Thoracic aorta (tissue), 2 donors: ENCODE measurements around the gene ARHGAP4. TPM values are rescaled to one million over a fixed set of nuclear protein-coding genes. Genes with fewer than 3 reads are reported as not detected.

Experiments
- ATAC-seq: fragments of 150-250 bp; one replicate; pipeline ENCODE4 v1.8.0; 2017; ENCODE audit warnings: low read depth; ENCODE audit not compliant: insufficient number of reproducible peaks, low FRiP score
- DNase-seq: peaks from one replicate; pipeline ENCODE4 v3.0.0-alpha.2; 2020; ENCODE audit warnings: low spot score
- H3K27ac ChIP-seq, 2 donors: fragments of 200-600 bp; sonication (generic); 1 replicate in 1 of 2; 2 replicates in 1 of 2; pipeline ENCODE4 v1.5.1; 2016; ENCODE audit warnings: mild to moderate bottlenecking in 2 of 2, moderate library complexity in 2 of 2
- H3K27me3 ChIP-seq: fragments of 200-600 bp; sonication (generic); replicated peaks from 2 replicates; pipeline ENCODE4 v1.6.0; 2016; ENCODE audit warnings: mild to moderate bottlenecking; ENCODE audit not compliant: insufficient read depth
- H3K36me3 ChIP-seq: fragments of 200-600 bp; sonication (generic); one replicate; pipeline ENCODE4 v1.5.1; 2016
- H3K4me1 ChIP-seq, 2 donors: fragments of 200-600 bp; sonication (generic); 1 replicate in 1 of 2; 2 replicates in 1 of 2; pipeline versions ENCODE4 v1.5.1 to v1.6.0; 2016; ENCODE audit warnings: low read depth in 2 of 2, mild to moderate bottlenecking in 1 of 2; ENCODE audit not compliant: control insufficient read depth in 1 of 2
- H3K4me3 ChIP-seq: fragments of 200-600 bp; sonication (generic); 2 replicates; pipeline ENCODE4 v1.5.1; 2016; ENCODE audit warnings: mild to moderate bottlenecking
- H3K9me3 ChIP-seq: fragments of 200-600 bp; sonication (generic); 2 replicates; pipeline ENCODE4 v1.5.1; 2016
- total RNA-seq, 2 donors: library from RNA; depleted of rRNA; stranded (reverse); fragments of >200 nt; gene quantifications; one replicate each; pipeline versions ENCODE4 v1.1.0 to v1.2.3, GENCODE V29; 2016
- TF ChIP-seq, protein P1 (sequence below): fragments of 200-600 bp; sonication (generic); IDR thresholded peaks from one replicate; pipeline ENCODE4 v1.5.1; 2019; ENCODE audit warnings: antibody characterized with exemption

Gene ARHGAP4
- total RNA-seq, 2 donors from 2014 or later: 31.7 to 92.1 TPM

DNA sequence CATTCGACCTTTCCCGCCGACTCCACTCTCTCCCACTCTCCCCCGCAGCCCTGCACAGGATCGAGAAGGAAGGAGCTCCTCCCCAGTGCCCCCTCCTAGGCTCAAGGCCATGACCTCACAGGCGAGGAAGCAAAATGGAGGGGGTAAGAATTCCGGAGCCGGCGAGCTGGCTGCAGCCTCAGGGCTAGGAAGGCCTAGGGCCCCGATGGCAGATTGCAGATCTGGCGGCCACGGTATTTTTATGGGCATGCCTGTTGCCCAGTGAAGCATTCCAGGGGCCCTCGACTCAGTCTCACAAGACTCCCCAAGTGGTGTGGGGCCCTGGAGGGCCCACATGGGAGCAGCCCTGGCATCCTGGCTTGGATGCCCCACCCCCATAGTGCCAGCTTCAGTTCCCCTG is 39.1 kb downstream of the ARHGAP4 start:
- Histone ChIP-seq H3K27me3 (no peaks in the 10 kb centered on the region), H3K36me3 (no peaks in the 10 kb centered on the region), H3K27ac (no peak overlapping the region), H3K4me3 (no peak overlapping the region), H3K4me1 (peaks cover 0 to 7% of the 10 kb centered on the region in 2 donors), H3K9me3 (no peaks in the 10 kb centered on the region)
- no peak for ATAC-seq
- DNase-seq: no peak
- TF ChIP-seq, protein P1, sequence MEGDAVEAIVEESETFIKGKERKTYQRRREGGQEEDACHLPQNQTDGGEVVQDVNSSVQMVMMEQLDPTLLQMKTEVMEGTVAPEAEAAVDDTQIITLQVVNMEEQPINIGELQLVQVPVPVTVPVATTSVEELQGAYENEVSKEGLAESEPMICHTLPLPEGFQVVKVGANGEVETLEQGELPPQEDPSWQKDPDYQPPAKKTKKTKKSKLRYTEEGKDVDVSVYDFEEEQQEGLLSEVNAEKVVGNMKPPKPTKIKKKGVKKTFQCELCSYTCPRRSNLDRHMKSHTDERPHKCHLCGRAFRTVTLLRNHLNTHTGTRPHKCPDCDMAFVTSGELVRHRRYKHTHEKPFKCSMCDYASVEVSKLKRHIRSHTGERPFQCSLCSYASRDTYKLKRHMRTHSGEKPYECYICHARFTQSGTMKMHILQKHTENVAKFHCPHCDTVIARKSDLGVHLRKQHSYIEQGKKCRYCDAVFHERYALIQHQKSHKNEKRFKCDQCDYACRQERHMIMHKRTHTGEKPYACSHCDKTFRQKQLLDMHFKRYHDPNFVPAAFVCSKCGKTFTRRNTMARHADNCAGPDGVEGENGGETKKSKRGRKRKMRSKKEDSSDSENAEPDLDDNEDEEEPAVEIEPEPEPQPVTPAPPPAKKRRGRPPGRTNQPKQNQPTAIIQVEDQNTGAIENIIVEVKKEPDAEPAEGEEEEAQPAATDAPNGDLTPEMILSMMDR: no peak

DNA sequence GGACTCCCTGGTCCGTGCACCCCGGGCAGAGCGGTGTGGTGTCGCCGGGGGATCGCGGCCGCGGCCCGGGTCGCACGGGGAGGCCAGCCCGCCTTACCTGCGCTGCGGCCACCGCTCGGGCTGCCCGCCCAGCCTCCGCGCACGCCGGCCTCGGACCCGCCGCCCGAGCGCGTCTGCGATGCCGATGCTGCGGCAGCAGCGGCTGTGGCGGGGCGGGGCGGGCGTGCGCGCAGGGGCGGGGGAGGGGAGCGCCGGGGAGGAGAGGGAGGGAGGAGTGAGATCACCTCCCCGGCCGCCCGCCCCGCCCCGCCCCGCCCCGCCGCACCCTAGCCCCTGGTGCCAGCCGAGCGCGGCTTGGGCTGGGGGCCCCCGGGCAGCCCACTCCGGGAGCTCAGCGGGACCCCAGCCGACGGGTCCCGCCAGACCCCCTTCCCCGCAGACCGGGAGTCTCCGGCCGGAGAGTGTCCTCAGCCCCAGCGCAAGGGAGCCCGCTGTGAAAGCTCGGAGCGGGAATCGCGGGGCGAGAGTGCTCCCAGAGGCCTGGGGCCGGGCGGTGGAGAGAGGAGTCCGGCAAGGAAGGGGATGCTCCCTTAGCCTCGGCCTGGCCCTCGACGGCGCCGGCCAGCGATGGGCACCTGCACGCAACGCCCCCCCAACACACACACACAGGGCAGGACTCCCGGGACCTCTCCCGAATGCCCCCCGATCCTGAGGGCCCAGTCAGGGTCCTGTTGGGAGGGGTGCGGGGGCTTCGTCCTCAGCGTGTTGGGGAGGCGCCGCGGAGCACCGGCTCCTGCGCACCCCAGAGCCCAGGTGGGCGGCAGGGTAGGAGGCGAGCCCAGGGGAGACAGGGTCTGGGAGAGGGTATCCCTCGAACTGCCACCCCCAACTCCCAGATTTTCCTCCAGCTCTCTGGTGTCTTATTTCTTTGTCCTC is 39.8 kb downstream of the ARHGAP4 start, which contains the start of gene L1CAM:
TSS of gene L1CAM (minus strand) at position 206 of the 936 bp plus-strand sequence. CDS start 10,337 bp downstream, outside the sequence.
- H3K4me3 ChIP-seq: peak within 1 kb of the TSS; percentile 19
- no peaks in the 10 kb centered on the region for H3K36me3 ChIP-seq
- no peaks in the 10 kb centered on the region for H3K9me3 ChIP-seq
- H3K27ac ChIP-seq: no peak within 1 kb of the TSS
- no peak for ATAC-seq
- peaks cover 0 to 7% of the 10 kb centered on the region in 2 donors for H3K4me1 ChIP-seq
- TF ChIP-seq, protein P1: no peak
- DNase-seq: no peak
- no peaks in the 10 kb centered on the region for H3K27me3 ChIP-seq

DNA sequence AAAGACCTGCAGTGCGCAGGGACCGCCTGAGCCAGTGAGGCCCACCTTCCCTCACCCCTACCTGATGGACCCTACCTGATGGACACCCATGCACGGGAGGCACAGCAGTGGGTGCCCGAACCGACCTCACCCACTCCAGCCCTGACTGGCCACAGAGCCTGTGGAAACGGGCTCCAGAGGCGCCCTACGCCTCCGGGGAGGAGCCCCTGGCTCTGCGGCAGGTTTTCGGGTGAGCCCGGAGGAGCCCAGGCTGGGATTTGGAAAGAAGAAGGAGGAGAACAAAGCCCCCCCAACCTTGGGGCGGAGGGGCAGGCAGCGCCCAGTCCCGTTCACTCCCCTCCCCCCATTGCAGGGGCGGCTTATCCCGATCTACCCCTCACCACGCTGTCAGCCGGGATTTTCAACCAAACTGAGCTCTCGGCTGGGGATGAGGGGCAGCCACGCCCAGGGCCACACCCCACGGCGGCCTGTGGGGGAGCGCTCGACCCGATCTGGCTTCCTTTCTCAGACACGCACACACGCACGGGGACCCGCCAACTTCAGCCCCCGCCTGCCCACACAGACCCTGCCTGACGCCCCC is 40.8 kb downstream of the ARHGAP4 start:
- Histone ChIP-seq H3K27me3 (no peaks in the 10 kb centered on the region), H3K27ac (no peak overlapping the region), H3K36me3 (no peaks in the 10 kb centered on the region), H3K4me1 (peaks cover 0 to 7% of the 10 kb centered on the region in 2 donors), H3K4me3 (no peak overlapping the region), H3K9me3 (no peaks in the 10 kb centered on the region)
- ATAC-seq: no peak
- TF ChIP-seq, protein P1: no peak
- DNase-seq: no peak

DNA sequence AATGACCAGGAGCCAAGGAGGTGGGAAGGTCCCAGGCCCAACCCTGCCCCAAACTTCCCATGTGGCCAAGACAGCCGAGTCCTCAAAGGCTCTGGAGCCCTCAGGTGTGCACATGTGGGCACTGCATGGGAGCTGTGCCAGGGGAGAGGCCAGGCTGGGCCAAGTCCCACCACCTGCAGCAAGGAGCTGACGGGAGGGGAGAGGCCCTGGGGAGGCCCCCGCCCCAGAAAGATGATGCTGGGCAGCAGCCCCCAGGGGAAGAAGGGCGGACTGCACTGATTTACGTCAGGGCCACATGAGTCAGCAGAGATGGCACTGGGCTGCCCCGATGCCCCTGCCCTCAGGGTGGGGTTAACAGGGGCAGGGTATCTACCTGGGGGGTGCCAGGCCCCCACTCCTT is 41.5 kb downstream of the ARHGAP4 start:
- ATAC-seq (no peak), DNase-seq (no peak)
- Histone ChIP-seq H3K36me3 (no peaks in the 10 kb centered on the region), H3K27ac (no peak overlapping the region), H3K4me3 (no peak overlapping the region), H3K9me3 (no peaks in the 10 kb centered on the region), H3K27me3 (no peaks in the 10 kb centered on the region), H3K4me1 (peaks cover 0 to 7% of the 10 kb centered on the region in 2 donors)
- TF ChIP-seq, protein P1: no peak

DNA sequence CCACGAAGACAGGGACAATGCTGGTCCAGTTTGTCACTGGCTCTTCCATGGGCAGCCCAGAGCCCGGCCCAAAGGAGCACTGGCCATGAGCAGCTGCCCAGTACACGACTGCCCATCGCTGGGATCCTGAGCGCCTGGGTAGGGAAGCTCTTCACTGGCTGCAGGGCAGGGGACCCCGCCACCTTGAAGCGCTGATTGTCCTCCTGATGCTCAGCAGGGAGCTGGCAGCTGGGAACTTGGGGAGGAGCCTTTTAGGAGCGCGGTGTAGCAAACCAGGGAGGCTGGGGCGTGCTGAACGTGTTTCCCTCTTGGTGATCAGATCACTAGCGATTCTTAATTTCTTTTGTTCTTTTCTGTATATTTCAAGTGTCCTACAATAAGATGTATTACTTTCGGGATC is 41.9 kb downstream of the ARHGAP4 start:
- Histone ChIP-seq H3K4me3 (no peak overlapping the region), H3K9me3 (no peaks in the 10 kb centered on the region), H3K4me1 (peaks cover 0 to 7% of the 10 kb centered on the region in 2 donors), H3K27ac (no peak overlapping the region), H3K36me3 (no peaks in the 10 kb centered on the region), H3K27me3 (no peaks in the 10 kb centered on the region)
- TF ChIP-seq, protein P1: no peak
- ATAC-seq (no peak), DNase-seq (no peak)
